Bronchial epithelial cell (primary cell): Measurements from ENCODE around the gene POC1B. TPM values are rescaled to one million over a fixed set of nuclear protein-coding genes. Genes with fewer than 3 reads are reported as not detected.

Source experiments
- DNase-seq: peaks from one replicate; pipeline ENCODE4 v3.0.0-alpha.2; 2010; ENCODE audit warnings: low read depth
- FAIRE-seq: peaks from 2 replicates; lab custom pipeline; 2011; peaks lifted over from hg19 to GRCh38; lab: Jason Lieb, UNC
- H3K27me3 ChIP-seq: 2 replicates; pipeline ENCODE4 v1.5.1; 2011; ENCODE audit warnings: low read length; ENCODE audit not compliant: control insufficient read depth, insufficient read depth
- H3K36me3 ChIP-seq: 2 replicates; pipeline ENCODE4 v1.5.1; 2011; ENCODE audit warnings: low read length; ENCODE audit not compliant: control insufficient read depth, insufficient read depth
- H3K4me3 ChIP-seq: 2 replicates; pipeline ENCODE4 v1.5.1; 2011; ENCODE audit warnings: mild to moderate bottlenecking, low read depth, low read length, control low read depth
- total RNA-seq: library from RNA; depleted of rRNA; stranded (reverse); fragments of >200 nt; gene quantifications from 2 replicates; pipeline ENCODE4 v1.2.1, GENCODE V29; 2014
- TF ChIP-seq, protein P1 (sequence below): IDR thresholded peaks from 2 replicates; pipeline ENCODE4 v1.5.1; 2011; ENCODE audit warnings: mild to moderate bottlenecking, moderate library complexity, low read length, control low read depth, inconsistent platforms; ENCODE audit not compliant: insufficient read depth, severe bottlenecking

The POC1B gene
- total RNA-seq, 1 donor from 2014 or later, result 12.6 TPM

DNA sequence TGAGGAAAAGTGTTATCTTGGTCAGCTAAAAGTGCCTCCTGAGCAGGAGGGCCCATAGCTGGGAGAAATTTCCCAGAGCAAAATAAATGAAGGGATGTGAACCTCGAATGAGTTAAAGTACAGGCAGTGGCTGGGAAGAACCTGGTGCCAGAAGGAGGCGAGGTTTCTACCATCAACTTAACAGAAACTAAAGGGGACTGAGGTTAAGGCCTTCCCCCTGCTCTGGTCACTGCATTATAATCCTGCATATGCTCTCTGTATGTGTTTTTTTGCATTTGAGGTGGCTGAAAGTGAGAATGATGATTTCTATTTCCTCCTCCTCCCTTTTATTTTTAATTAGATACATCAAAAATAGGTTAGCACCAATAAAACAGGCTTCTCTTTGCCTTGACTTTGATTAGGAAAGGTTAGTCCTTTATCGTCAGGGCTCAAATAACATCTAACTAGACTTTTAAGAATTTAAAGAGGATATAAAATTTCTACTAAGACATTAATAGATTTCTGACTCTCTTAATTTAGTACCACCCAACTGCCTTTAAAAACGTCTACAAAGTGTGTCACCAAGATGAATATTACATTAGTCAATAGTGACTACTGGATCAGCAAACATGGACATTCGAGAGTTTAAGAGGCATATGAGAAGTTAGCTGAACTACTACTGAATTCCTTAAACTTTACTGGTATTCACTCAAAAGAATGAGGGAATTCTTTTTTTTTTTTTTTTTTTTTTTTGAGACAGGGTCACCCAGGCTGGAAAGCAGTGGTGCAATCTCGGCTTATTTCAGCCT is 50.5 kb downstream of the POC1B start:
- DNase-seq (peak; percentile 56), FAIRE-seq (no peak)
- no peaks in the 10 kb centered on the region for H3K27me3 ChIP-seq
- TF ChIP-seq, protein P1, sequence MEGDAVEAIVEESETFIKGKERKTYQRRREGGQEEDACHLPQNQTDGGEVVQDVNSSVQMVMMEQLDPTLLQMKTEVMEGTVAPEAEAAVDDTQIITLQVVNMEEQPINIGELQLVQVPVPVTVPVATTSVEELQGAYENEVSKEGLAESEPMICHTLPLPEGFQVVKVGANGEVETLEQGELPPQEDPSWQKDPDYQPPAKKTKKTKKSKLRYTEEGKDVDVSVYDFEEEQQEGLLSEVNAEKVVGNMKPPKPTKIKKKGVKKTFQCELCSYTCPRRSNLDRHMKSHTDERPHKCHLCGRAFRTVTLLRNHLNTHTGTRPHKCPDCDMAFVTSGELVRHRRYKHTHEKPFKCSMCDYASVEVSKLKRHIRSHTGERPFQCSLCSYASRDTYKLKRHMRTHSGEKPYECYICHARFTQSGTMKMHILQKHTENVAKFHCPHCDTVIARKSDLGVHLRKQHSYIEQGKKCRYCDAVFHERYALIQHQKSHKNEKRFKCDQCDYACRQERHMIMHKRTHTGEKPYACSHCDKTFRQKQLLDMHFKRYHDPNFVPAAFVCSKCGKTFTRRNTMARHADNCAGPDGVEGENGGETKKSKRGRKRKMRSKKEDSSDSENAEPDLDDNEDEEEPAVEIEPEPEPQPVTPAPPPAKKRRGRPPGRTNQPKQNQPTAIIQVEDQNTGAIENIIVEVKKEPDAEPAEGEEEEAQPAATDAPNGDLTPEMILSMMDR, result no peak
- no peaks in the 10 kb centered on the region for H3K36me3 ChIP-seq
- H3K4me3 ChIP-seq, result no peak overlapping the region

DNA sequence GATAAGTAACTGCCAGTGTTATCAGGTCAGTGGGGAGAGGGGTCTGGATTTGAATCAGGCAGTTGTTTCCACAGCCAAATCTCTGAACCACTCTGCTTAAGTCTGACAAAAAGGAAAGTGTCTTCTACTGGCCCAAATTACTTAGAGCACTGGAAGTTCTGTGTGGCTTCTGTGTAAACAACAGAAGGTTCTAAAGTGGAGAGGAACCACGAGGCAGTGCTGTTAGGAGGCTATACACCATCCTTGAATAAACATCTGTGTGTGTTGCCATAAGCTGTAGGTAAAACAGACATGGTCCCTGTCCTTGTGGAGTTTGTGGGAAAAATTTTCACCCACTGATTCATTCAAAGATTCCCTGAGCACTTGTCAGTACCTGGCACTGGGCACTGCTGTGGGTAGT is 51.2 kb downstream of the POC1B start:
- TF ChIP-seq, protein P1, result no peak
- no peak for FAIRE-seq

DNA sequence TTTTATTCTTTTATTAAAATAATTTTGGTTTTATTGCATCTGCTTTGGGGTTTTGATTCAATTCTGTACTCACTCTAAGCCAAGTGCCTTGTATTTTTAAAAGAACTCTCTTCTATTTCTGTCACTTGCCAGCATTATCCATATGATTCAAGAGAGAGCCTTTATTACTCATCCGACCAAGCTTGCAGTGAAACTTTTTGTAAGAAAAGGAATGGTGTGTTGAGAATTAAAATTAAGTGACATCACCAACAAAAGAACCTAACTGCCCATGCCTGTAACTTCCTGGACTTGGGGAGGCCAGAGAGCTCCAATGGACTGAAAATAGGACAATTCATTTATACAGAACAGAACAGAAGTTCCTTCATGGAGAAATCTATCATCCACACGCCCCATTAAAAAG is 53.3 kb downstream of the POC1B start:
- TF ChIP-seq, protein P1, result no peak
- FAIRE-seq (no peak), DNase-seq (peak; percentile 73)
- Histone ChIP-seq H3K27me3 (no peaks in the 10 kb centered on the region), H3K36me3 (no peaks in the 10 kb centered on the region), H3K4me3 (no peak overlapping the region)

More for the DNA sequence above, 51.2 kb downstream of the POC1B start:
- DNase-seq, result no peak
- no peaks in the 10 kb centered on the region for H3K27me3 ChIP-seq
- H3K36me3 ChIP-seq, result no peaks in the 10 kb centered on the region
- H3K4me3 ChIP-seq, result no peak overlapping the region

DNA sequence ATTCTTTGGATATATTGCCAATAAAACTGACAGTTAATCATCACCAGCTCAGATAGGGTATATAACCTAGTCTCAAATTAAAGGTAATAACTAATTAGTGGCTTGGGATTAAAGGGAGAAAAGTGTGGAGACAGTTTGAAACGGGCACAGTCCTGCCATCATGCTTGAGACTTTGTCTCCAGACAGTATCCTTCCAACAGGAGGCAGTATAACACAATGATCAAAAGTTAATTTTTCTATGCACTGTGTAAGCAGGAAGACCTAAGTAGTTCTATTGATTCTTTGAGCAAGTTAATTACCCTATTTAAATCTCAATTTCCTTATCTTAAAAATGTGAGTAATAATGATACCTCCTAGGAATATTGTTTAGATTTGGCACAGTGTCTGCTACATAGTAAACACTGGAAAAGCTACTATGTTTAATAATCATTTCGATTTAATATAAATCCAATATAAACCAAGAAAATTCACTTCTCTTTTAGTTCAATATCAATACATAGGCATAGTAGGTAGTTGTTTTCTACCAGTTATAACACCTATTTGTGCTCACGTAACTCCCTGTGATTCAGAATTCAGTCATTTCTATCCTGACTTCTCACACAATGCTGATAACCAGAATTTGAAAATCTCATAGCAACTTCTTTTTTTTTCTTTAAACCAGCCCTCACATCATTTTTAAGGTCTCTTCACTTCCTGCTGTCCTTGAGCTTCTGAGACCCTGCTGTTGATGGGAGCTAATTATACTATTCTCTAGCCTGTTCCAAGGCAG is 54.9 kb downstream of the POC1B start:
- TF ChIP-seq, protein P1, result peak; percentile 49
- Histone ChIP-seq H3K27me3 (no peaks in the 10 kb centered on the region), H3K4me3 (no peak overlapping the region), H3K36me3 (no peaks in the 10 kb centered on the region)
- DNase-seq, result peak; percentile 70
- no peak for FAIRE-seq

DNA sequence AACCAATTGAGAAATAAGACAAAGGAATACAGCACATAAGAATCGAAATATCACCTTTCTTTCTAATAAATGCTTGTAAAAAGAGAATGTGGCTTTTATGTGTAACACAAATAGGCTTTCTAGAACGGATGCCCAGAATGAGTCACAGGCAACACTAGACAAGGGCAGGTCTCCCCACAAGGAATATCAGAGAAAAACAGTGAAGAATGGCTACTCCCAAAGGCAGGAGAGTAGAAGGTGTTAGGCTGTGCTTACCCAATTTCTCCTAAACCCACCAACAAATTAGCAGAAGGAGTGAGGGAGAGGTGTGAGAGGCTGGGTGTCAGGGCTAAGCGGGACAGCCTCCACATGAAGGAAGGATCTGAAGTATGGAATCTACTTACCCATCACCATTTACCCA is 56.5 kb downstream of the POC1B start:
- TF ChIP-seq, protein P1, result no peak
- peak; percentile 70 for DNase-seq
- FAIRE-seq, result no peak
- Histone ChIP-seq H3K36me3 (no peaks in the 10 kb centered on the region), H3K27me3 (no peaks in the 10 kb centered on the region), H3K4me3 (no peak overlapping the region)
